ENCODE results near the gene WFS1.

DNA sequence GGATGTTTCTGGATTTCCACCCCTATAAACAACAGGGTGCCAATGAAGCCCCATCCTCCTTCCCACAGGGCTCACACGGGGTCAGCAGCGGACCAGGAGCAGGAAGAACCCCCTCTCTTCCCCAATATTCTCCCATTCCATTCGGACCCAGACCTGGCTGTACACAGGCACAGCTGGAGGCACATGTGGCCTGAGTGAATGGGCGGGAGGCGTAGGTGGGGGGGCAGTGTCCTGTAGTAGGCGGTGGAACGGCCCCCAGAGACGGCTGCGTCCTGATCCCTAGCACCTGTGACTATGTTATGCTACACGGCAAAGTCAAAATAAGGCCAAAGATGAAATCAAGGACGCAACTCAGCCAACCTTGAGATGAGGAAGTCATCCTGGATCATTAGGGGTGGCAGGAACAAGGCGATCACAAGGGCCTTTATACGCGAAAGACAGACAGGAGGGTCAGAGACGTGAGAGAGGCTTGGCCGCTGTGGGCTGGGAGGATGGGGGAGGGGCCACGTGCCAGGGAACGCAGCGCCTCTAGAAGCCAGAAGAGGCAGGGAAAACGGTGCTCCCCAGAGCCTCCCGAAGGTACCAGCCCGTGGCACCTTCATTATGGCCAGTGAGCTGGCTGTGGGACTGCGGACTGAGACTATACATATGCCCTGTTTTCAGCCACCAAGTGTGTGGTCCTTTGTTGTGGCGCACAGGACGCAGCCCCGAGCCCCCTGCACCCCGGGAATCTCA, 75.6 kb downstream of the WFS1 start:
- TF ChIP-seq, protein P1, sequence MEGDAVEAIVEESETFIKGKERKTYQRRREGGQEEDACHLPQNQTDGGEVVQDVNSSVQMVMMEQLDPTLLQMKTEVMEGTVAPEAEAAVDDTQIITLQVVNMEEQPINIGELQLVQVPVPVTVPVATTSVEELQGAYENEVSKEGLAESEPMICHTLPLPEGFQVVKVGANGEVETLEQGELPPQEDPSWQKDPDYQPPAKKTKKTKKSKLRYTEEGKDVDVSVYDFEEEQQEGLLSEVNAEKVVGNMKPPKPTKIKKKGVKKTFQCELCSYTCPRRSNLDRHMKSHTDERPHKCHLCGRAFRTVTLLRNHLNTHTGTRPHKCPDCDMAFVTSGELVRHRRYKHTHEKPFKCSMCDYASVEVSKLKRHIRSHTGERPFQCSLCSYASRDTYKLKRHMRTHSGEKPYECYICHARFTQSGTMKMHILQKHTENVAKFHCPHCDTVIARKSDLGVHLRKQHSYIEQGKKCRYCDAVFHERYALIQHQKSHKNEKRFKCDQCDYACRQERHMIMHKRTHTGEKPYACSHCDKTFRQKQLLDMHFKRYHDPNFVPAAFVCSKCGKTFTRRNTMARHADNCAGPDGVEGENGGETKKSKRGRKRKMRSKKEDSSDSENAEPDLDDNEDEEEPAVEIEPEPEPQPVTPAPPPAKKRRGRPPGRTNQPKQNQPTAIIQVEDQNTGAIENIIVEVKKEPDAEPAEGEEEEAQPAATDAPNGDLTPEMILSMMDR (IDR thresholded peaks at IDR 0.05 in 8 of 11, conservative IDR thresholded peaks at IDR 0.05 in 3 of 11): no peak
- TF ChIP-seq POLR2AphosphoS5 (IDR thresholded peaks at IDR 0.05) (no peak), POLR2A (IDR thresholded peaks at IDR 0.05) (no peak)
